Measurements from ENCODE around the gene TLE5. TPM values are rescaled to one million over a fixed set of nuclear protein-coding genes. Genes with fewer than 3 reads are reported as not detected.

TLE5 gene
- total and polyA plus RNA-seq, 2 of the 4 experiments (the other 2 are of a cell fraction): 119 to 407 TPM

DNA sequence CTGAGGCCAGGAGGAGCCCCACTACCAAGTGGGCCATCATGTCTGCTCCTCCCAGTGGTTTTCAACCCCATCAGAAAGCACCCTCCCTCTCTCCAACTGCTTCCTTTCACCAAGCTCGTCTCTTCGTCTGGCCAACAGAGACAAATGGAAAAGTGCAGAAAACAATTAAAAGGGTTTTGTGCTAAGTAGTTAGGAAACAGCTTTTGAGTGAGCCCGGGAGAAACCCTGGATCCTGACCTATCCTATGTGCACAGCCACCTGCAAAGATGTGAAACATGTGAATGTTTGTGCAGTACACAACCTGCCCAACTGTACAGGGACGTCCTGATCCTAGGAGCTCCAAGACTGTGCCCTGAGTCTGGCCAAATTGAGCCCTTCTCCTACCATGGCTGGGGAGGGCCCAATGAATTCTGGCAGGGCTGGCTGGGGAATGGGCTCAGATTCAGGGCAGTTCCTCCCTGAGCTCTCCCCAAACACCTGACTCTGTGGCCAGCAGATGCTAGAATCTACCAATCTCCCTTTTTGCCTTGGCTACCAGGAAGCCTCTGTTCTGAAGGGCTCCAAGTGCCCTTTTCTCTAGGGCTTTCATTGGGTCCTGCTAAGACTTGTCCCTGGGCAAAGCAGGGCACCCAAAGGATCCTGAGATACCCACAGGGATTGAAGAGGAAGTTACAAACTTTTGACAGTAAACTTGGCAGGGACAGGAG, 7.9 kb downstream of the TLE5 start:
- POLR2A ChIA-PET (ENCODE audit: unreplicated experiment): interaction anchor here (0.5 kb wide), 1 partner anchor 77 kb away, joined by 3 read pairs; no protein-coding TSS in a partner anchor
- H3K23ac ChIP-seq (ENCODE audit: low read depth, low read length): no peak overlapping the region
- peaks cover 22 to 40% of the 10 kb centered on the region in 2 experiments for H3K79me1 ChIP-seq (ENCODE audit: low read depth in 1 of 2, low read length in 2 of 2)

More for the DNA sequence above, 7.9 kb downstream of the TLE5 start:
- Histone ChIP-seq H3K4me2 (ENCODE audit: low read depth, low read length) (no peak overlapping the region), H3K56ac (ENCODE audit: extremely low read depth, insufficient read depth, low read length) (no peak overlapping the region), H2BK15ac (ENCODE audit: low read depth, low read length) (no peak overlapping the region), H2AFZ (replicated peaks; ENCODE audit: low read length, poor library complexity) (no peak overlapping the region), H3K4me1 (ENCODE audit: control insufficient read depth, insufficient read depth, low read length) (peaks cover 24% of the 10 kb centered on the region), H3K9me3 (ENCODE audit: control insufficient read depth, insufficient read depth, low read length) (no peaks in the 10 kb centered on the region), H2AK9ac (replicated peaks; ENCODE audit: low read depth, low read length, poor library complexity) (no peak overlapping the region), H3K36me3 (ENCODE audit: control insufficient read depth, insufficient read depth, low read length) (peaks cover 54% of the 10 kb centered on the region), H3K4me3 (ENCODE audit: insufficient read depth, low read depth, low read length) (no peak overlapping the region), H3K27me3 (ENCODE audit: control insufficient read depth, insufficient read depth, low read length) (no peaks in the 10 kb centered on the region), H3K9ac (ENCODE audit: low read depth, low read length) (no peak overlapping the region), H3K18ac (ENCODE audit: low read depth, low read length) (no peak overlapping the region), H2BK5ac (ENCODE audit: low read depth, low read length, poor library complexity, severe bottlenecking) (no peak overlapping the region), H3K4ac (ENCODE audit: low read depth, low read length) (no peak overlapping the region), H4K5ac (ENCODE audit: low read depth, low read length) (no peak overlapping the region), H4K20me1 (ENCODE audit: insufficient read depth, low read length) (peaks cover 46% of the 10 kb centered on the region), H3K9me1 (ENCODE audit: insufficient read depth, low read length) (peaks cover 3% of the 10 kb centered on the region; the same call in 1 of the 2 replicates), H3K14ac (replicated peaks; ENCODE audit: low read depth, low read length) (no peak overlapping the region), H4K8ac (ENCODE audit: low read depth in 2 of 2, low read length in 2 of 2) (no peak overlapping the region), H4K91ac (ENCODE audit: insufficient read depth, low read depth, low read length) (no peak overlapping the region), H2BK20ac (ENCODE audit: low read depth, low read length) (no peak overlapping the region), H2AK5ac (ENCODE audit: low read depth, low read length) (no peak overlapping the region), H3K27ac (ENCODE audit: insufficient read depth, low read length) (no peak overlapping the region), H2BK120ac (ENCODE audit: low read depth, low read length) (no peak overlapping the region)
- no peak for DNase-seq
- TF ChIP-seq BHLHE40 (IDR thresholded peaks at IDR 0.05; ENCODE audit: low read depth, low read length) (no peak), MXI1 (IDR thresholded peaks at IDR 0.05; ENCODE audit: borderline replicate concordance, low read depth, low read length) (no peak), RAD21 (IDR thresholded peaks at IDR 0.05; ENCODE audit: low read length) (no peak), FOS (IDR thresholded peaks at IDR 0.05; ENCODE audit: low read depth, low read length) (no peak), CEBPB (IDR thresholded peaks at IDR 0.05; ENCODE audit: low read depth, low read length) (no peak), NFE2L2 (IDR thresholded peaks at IDR 0.05; ENCODE audit: low read depth, low read length) (no peak), SMC3 (IDR thresholded peaks at IDR 0.05; ENCODE audit: low read depth, low read length) (no peak), RCOR1 (IDR thresholded peaks at IDR 0.05; ENCODE audit: insufficient replicate concordance, low read length) (no peak), CHD1 (IDR thresholded peaks at IDR 0.05; ENCODE audit: low read depth, low read length) (no peak), MAZ (IDR thresholded peaks at IDR 0.05; ENCODE audit: borderline replicate concordance, low read depth, low read length) (no peak), RFX5 (IDR thresholded peaks at IDR 0.05; ENCODE audit: low read depth, low read length) (no peak), MAFK (IDR thresholded peaks at IDR 0.05; ENCODE audit: low read depth, low read length) (no peak), POLR2A (IDR thresholded peaks at IDR 0.05; ENCODE audit: low read depth, low read length) (no peak)
- TF ChIP-seq, protein P1, sequence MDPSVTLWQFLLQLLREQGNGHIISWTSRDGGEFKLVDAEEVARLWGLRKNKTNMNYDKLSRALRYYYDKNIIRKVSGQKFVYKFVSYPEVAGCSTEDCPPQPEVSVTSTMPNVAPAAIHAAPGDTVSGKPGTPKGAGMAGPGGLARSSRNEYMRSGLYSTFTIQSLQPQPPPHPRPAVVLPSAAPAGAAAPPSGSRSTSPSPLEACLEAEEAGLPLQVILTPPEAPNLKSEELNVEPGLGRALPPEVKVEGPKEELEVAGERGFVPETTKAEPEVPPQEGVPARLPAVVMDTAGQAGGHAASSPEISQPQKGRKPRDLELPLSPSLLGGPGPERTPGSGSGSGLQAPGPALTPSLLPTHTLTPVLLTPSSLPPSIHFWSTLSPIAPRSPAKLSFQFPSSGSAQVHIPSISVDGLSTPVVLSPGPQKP (IDR thresholded peaks at IDR 0.05; ENCODE audit: borderline replicate concordance, low read depth, low read length): no peak
- TF ChIP-seq, protein P2, sequence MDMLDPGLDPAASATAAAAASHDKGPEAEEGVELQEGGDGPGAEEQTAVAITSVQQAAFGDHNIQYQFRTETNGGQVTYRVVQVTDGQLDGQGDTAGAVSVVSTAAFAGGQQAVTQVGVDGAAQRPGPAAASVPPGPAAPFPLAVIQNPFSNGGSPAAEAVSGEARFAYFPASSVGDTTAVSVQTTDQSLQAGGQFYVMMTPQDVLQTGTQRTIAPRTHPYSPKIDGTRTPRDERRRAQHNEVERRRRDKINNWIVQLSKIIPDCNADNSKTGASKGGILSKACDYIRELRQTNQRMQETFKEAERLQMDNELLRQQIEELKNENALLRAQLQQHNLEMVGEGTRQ (IDR thresholded peaks at IDR 0.05; ENCODE audit: low read depth, low read length): no peak
- TF ChIP-seq, protein P3, sequence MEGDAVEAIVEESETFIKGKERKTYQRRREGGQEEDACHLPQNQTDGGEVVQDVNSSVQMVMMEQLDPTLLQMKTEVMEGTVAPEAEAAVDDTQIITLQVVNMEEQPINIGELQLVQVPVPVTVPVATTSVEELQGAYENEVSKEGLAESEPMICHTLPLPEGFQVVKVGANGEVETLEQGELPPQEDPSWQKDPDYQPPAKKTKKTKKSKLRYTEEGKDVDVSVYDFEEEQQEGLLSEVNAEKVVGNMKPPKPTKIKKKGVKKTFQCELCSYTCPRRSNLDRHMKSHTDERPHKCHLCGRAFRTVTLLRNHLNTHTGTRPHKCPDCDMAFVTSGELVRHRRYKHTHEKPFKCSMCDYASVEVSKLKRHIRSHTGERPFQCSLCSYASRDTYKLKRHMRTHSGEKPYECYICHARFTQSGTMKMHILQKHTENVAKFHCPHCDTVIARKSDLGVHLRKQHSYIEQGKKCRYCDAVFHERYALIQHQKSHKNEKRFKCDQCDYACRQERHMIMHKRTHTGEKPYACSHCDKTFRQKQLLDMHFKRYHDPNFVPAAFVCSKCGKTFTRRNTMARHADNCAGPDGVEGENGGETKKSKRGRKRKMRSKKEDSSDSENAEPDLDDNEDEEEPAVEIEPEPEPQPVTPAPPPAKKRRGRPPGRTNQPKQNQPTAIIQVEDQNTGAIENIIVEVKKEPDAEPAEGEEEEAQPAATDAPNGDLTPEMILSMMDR (conservative IDR thresholded peaks at IDR 0.05; ENCODE audit: low read depth, low read length): no peak
- in situ Hi-C loops (cut with MboI; ENCODE audit: low sequenced_read_pairs): no loop called here
- dilution Hi-C loops (cut with HindIII; ENCODE audit: low sequenced_read_pairs, unreplicated experiment): no loop called here
- WGBS, 2 experiments (ENCODE audit: extremely low coverage in 2 of 2, insufficient read length in 1 of 2): no CpG with 5 or more reads among the region's 4 CpGs
- intact Hi-C loops (cut with micrococcal nuclease): no loop called here
- CTCF ChIA-PET: no interaction called here
- no peak for ATAC-seq (ENCODE audit: low read depth)
- BruUV-seq (replicated peaks): no TSS peak

Data from IMR-90 (cell line).